Peyer's patch (tissue), 4 donors: ENCODE measurements around the gene IQCF2.

Experiments used
- CTCF ChIP-seq, 6 experiments: fragments of 450-650 bp in 4 of 6; fragments of 200-600 bp in 2 of 6; sonication (generic) in 1 of 6; IDR thresholded peaks; one replicate each; pipeline ENCODE4 v1.5.1; 2017 to 2019; ENCODE audit warnings: antibody characterized with exemption in 6 of 6, mild to moderate bottlenecking in 3 of 6, moderate library complexity in 1 of 6
- POLR2A ChIP-seq, 2 donors: fragments of 450-650 bp; IDR thresholded peaks; one replicate each; pipeline ENCODE4 v1.5.1; 2017; ENCODE audit warnings: antibody characterized with exemption in 2 of 2, mild to moderate bottlenecking in 2 of 2, moderate library complexity in 2 of 2

- TF ChIP-seq POLR2A (IDR thresholded peaks at IDR 0.05): no peak
- no peak for TF ChIP-seq CTCF (IDR thresholded peaks at IDR 0.05)
Measured at GRCh38 chr3:51845129-51845528, 16.3 kb upstream of the IQCF2 start.
